ENCODE measurements around the gene OSBPL7.

Gene OSBPL7

GRCh38 chr17:47813077-47813476 is 8.5 kb downstream of the OSBPL7 start:
- TF ChIP-seq SIN3A (IDR thresholded peaks at IDR 0.05; ENCODE audit: borderline replicate concordance, insufficient read depth, low read length) (no peak), TAF1 (IDR thresholded peaks at IDR 0.05; ENCODE audit: borderline replicate concordance, insufficient read depth, low read length) (no peak), POLR2AphosphoS5 (IDR thresholded peaks at IDR 0.05; ENCODE audit: low read depth, low read length) (no peak), REST (IDR thresholded peaks at IDR 0.05; ENCODE audit: insufficient read depth in 1 of 2, low read depth in 2 of 2, low read length in 2 of 2) (no peak), FOXP2 (optimal IDR thresholded peaks at IDR 0.05; ENCODE audit: borderline replicate concordance, extremely low read depth, extremely low read length, insufficient read depth) (no peak)

GRCh38 chr17:47812146-47812920 is 9.3 kb downstream of the OSBPL7 start:
- TF ChIP-seq FOXP2 (optimal IDR thresholded peaks at IDR 0.05; ENCODE audit: borderline replicate concordance, extremely low read depth, extremely low read length, insufficient read depth) (no peak), POLR2AphosphoS5 (IDR thresholded peaks at IDR 0.05; ENCODE audit: low read depth, low read length) (no peak), SIN3A (IDR thresholded peaks at IDR 0.05; ENCODE audit: borderline replicate concordance, insufficient read depth, low read length) (no peak), TAF1 (IDR thresholded peaks at IDR 0.05; ENCODE audit: borderline replicate concordance, insufficient read depth, low read length) (no peak), REST (IDR thresholded peaks at IDR 0.05; ENCODE audit: insufficient read depth in 1 of 2, low read depth in 2 of 2, low read length in 2 of 2) (no peak)

- no peak for TF ChIP-seq SIN3A (IDR thresholded peaks at IDR 0.05; ENCODE audit: borderline replicate concordance, insufficient read depth, low read length)
- no peak for TF ChIP-seq FOXP2 (optimal IDR thresholded peaks at IDR 0.05; ENCODE audit: borderline replicate concordance, extremely low read depth, extremely low read length, insufficient read depth)
- no peak for TF ChIP-seq POLR2AphosphoS5 (IDR thresholded peaks at IDR 0.05; ENCODE audit: low read depth, low read length)
- no peak for TF ChIP-seq REST (IDR thresholded peaks at IDR 0.05; ENCODE audit: insufficient read depth in 1 of 2, low read depth in 2 of 2, low read length in 2 of 2)
- no peak for TF ChIP-seq TAF1 (IDR thresholded peaks at IDR 0.05; ENCODE audit: borderline replicate concordance, insufficient read depth, low read length)
Observed at GRCh38 chr17:47811709-47812108, 9.9 kb downstream of the OSBPL7 start.

GRCh38 chr17:47810901-47811635 is 10.5 kb downstream of the OSBPL7 start:
- TF ChIP-seq POLR2AphosphoS5 (IDR thresholded peaks at IDR 0.05; ENCODE audit: low read depth, low read length) (no peak), SIN3A (IDR thresholded peaks at IDR 0.05; ENCODE audit: borderline replicate concordance, insufficient read depth, low read length) (no peak), TAF1 (IDR thresholded peaks at IDR 0.05; ENCODE audit: borderline replicate concordance, insufficient read depth, low read length) (no peak), FOXP2 (optimal IDR thresholded peaks at IDR 0.05; ENCODE audit: borderline replicate concordance, extremely low read depth, extremely low read length, insufficient read depth) (no peak), REST (IDR thresholded peaks at IDR 0.05; ENCODE audit: insufficient read depth in 1 of 2, low read depth in 2 of 2, low read length in 2 of 2) (no peak)
